ENCODE measurements around the gene MOV10L1.

The MOV10L1 gene

DNA sequence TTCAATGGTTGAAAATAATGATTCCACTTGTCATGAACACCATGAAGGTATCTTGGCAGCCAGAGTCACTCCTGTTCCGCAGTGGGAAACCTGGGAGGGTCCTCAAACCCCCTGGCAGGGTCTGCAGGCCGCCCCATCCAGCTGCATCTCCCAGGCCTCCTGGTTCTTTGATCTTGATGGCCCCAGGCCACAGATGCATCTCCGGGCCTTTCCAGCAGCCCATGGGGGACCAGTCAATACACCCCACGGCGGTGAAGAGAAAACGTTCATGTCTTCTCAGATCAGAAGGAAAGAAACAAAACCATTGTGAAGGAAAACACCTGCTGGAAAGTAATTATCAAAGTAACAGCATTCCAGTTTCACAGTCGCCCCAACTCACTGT lies 29.9 kb upstream of the MOV10L1 start:
- DNase-seq = no peak

DNA sequence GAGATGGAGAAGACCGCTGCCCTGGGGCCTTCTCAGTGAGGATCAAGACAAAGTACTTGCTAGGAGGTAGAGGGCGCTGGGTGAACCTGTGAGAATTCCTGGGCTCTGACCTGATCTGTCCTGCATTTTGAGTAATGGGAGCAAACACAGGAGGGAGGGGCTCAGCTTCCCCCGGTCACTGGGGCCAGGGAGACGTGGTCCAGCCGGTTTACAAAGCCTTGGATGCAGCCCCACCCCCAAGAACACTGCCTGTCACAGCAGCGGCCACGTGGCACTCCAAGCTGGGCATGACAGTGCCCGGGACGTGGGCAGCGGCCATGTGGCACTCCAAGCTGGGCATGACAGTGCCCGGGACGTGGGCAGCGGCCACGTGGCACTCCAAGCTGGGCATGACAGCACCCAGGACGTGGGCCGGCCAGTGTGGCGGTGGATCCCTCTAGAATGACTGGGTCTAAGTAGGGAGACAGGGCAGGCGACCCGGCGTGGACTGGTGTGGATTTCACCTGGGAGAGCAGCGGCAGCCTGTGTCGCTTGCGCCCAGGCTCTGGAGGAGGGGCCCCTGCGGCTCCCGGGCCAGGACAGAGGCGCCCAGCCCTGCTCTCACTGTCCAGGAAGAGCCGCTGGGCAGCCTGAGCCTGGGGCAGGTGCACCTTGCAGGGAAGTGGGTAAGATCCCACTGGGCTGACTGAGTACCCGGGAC lies 29.2 kb upstream of the MOV10L1 start:
- no peak for DNase-seq

DNA sequence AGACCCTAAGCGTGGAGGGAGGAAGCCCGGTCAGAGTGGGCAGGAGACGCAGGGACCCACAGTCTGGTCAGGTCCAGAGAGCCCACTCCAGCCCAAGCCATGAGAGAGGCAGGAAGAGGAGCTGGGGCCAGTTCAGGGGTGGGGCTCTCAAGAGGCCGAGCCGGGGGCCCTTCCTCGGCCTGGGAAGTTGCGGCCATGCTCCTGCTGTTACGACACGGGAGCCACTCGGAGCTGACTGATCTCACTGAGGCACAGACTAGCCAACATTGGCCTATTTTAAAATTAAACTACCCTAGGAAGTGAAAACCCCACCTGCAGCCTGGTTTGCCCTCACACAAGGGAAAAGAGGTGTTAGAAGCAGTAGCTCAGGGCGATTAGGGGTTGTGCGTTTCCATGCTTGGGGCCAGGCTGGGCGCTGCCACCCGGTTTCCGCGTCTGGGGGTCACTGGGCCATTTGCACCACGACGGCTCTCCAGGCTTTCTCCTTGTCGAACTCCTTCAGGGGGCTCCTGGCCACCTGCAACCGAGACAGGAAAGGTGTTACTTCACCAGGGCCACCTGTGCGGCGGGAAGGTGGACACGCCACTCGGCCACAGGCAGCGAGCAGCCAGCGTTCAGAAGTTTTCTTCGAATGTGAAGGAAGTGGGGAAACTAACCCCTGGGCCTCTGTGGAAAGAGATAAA lies 28.5 kb upstream of the MOV10L1 start:
- DNase-seq = no peak

DNA sequence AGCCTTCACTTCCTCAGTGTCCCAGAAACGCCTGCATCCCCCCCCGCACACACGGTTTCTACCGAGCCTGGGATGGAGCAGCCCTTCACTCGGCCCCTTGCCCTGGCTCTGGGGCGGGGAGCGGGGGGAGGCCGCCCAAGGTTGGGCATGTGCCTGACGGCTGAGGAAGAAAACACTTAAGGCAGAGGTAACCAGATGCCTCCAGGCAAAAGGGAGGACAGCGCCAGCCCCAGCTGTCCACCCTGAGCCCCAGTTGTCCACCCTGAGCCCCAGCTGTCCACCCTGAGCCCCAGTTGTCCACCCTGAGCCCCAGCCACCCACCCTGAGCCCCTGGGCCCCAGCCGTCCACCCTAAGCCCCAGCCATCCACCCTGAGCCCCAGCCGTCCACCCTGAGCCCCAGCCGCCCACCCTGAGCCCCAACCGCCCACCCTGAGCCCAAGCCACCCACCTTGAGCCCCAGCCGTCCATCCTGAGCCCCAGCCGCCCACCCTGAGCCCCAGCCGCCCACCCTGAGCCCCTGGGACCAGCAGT lies 27.9 kb upstream of the MOV10L1 start:
- no peak for DNase-seq

DNA sequence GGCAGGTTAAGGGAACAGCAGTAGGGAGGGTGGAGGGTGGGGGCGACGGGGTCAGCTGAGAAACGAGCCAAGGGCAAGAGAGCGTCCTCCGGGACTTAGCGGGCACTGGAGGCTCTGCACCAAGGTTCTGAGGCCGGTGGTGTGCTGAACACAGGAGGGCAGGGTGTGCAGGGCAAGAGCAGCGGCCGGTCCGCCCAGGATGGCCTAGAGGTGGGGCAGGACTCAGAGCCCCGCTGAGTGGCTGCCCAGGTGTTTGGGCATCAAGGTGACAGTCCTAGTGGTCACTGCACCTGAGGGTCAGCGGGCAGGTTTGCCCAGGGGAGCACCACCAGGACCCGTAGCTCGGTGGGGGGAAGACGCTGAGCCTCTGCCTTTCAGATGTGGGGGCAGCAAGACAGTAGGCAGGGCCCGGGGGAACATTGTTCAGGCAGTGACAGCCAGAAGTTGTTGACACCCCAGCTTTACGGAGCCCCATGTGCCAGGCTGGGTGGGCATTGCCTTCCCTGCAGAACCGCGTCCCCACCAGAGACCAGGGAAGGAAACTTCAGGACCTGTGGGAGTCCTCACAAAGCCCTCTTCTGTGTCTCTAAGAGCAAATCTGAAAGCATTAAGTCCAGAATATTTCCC lies 27.2 kb upstream of the MOV10L1 start:
- DNase-seq = no peak

DNA sequence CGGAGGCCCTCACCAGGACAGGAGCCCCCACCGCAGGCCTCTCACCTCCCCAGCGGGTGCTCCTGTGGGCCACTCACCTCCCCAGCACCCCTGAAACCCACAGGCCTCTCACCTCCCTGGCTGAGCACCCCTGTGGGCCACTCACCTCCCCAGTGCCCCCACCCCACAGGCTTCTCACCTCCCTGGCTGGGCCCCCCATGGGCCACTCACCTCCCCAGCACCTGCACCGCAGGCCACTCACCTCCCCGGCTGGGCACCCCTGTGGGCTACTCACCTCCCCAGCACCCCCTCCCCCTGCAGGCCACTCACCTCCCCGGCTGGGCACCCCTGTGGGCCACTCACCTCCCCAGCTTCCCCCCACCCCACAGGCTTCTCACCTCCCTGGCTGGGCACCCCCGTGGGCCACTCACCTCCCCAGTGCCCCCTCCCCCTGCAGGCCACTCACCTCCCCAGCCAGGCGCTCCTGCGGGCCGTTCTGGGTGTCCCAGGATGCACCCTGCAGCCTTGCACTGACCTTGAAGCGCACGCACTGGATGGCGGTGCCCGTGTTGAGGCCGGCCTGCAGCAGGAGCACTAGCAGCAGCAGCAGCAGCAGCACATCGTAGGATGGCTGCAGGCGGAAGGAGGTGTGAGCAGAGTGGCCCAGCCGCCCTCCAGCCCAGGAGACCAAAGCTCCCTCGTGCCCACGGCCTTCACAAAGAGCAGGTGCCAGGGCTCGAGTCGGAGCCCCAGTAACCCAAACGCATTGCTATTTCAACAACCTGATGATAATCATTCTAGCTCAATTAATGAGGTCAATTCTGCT lies 26.0 kb upstream of the MOV10L1 start:
- DNase-seq = no peak

DNA sequence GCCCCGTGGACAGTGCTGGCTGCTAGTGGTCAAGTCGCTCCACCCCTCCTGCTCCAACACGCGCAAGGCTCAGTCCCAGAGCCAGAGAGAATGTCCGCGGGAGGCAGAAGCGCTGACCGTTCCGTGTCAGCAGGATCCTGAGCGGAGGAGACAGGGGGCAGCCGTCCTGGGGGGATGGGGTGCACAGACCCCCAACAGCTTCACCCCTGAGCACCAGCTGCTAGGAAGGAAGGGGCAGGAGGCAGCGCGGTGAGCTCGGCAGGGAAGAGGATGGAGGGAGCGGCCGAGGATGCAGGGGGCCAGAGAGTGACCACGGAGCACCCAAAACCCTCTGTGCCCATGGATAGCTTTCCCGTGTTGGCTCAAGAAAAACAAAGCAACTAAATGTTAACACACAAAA lies 25.4 kb upstream of the MOV10L1 start:
- DNase-seq = no peak

DNA sequence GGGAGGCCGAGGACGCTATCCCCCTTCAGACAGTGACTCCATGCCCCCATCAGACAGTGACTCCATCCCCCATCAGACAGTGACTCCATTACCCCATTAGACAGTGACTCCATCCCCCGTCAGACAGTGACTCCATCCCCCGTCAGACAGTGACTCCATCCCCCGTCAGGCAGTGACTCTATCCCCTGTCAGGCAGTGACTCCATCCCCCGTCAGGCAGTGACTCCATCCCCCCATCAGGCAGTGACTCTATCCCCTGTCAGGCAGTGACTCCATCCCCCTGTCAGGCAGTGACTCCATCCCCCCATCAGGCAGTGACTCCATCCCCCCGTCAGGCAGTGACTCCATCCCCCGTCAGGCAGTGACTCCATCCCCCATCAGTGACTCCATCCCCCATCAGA lies 22.6 kb upstream of the MOV10L1 start:
- DNase-seq = no peak

DNA sequence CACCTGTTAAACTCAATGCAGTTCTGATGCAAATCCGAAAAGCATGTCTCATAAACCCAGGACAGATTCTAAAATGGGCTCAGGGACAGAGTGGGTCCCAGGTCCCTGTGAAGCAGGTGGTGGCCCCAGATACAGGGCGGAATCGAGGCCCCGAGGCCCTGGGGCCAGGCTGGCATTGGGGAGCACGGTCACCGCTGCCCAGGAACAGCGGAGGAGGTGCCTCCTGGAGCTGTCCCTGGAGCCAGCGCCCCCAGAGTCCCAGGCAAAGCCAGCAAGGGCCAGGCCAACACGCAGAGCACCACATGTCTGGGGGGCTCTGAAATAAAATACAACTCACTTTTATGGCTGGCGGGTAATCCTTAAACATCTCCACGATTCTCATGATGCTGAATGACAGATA lies 21.7 kb upstream of the MOV10L1 start:
- no peak for DNase-seq

DNA sequence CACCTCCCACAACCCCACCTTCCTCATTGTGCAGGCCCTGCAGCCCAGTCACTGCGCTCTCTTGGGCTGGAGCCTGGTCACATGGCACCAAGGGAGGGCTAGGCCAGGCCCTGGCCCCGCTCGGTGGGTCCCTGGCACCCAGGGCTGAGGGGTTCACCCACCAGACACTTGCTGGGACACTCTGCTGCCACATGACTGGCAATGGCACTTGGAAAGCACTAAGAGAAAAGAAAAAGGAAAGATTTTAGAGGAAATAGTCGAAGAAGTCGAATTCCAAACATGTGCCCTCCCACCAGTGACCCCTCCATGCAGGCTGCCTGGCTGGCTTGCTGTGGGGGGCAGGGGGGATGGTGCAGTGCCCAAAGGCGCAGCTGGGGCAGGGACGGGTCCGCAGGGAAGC lies 19.4 kb upstream of the MOV10L1 start:
- no peak for DNase-seq

DNA sequence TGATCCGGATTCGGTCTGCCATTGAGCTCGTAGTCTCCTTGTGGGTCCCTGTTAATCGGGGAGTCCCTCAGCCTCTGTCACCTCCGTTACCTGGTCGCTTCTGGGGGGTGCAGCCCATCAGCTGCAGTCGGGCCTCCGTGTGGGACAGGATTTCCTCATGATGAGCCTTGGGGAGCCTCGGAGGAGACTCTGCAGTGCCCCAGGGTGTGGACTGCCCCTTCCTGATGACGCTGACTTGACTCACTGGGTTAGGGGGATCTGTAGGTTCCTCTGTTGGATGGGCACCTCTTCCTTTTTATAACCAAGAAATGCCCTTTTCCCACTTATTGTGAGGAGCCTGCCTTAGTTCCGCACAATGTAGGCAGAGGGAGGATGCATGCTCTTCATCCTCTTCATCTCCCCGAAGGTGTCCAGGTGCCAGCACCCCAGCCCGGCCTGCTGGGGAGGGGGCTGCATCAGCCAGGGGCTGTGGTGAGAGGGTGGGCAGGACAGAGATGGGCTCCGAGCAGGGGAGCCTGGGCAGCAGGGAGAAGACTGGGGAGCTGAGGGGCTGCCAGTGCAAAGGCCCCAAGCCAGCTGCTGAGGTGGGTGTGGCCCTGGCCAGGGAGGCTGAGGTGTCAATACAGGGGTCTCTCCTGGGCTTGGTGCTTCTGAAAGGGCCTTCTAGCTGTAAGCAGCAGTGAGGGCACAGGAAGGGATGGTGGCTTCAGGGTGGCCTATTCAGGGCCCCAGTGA lies 18.2 kb upstream of the MOV10L1 start:
- no peak for DNase-seq

DNA sequence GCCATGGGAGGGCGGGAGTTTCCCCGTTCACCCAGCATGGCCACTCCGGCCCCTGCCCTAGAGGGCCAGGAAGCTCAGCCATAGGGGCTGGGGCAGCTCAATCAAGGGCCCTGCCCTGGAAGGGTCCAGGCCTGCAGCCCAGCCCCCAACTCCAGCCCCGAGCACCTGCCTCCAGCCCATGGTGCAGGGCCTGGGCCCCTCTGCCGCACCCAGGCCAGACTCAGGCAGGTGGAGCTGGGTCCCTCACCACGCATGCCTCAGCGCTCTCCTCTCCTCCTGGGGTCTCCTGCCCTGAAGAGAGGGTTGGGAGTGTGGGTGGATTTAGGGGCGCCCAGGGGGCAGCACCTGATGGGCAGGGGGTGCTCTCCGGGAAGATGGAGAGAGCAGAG lies 17.6 kb upstream of the MOV10L1 start:
- no peak for DNase-seq

DNA sequence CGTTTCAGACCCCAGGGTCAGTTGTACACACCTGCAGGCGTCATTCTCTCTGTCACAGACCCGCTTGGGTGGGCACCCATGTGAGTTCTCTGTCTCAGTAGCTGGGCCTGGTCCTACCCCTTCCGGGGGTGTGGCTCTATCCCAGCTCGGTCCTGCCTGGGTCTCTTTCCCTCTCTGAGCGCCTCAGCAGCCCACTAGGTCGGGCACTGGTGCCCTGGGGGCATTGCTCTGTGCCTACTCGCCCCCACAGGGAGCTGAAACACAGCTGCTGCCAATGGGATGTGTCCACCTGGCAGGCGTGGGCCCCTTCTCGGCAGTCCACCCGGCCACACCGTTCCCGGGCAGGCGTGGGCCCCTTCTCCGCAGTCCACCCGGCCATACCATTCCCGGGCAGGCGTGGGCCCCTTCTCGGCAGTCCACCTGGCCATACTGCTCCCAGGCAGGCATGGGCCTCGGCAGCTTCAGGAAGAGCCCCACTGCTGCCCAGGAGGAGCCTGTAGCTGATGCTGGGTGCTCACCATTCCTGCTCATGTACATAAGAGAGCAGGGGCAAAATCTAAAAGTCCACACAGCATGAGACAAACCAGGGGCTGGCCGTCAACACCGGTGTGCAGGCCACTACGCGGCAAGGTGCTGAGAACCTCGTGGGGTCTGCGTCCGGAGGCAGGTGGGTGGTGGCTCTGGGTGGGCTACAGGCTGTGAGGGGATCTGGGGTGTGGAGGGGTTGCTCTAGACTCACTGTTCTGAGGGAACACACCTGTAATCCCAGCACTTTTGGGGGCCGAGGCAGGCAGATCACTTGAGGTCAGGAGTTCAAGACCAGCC lies 16.9 kb upstream of the MOV10L1 start:
- no peak for DNase-seq

DNA sequence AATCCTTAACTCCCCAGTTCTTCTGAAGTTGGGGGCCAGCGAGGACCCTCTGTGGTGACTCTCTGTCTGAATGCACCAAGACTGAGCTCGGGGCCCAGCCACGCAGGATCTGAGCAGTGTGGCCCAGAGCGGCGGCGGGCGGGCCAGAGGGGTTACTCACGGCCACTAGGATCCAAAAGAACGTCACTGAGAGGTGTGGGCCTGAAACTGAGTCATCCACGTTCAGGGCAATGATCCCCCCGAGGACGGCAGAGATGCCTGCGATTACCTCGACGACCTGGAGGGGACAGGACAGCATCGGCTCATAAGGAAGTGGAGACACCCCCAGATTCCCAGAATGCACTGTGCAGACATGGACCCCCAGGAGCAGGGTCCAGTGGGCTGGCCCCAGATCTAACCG lies 15.8 kb upstream of the MOV10L1 start:
- no peak for DNase-seq

DNA sequence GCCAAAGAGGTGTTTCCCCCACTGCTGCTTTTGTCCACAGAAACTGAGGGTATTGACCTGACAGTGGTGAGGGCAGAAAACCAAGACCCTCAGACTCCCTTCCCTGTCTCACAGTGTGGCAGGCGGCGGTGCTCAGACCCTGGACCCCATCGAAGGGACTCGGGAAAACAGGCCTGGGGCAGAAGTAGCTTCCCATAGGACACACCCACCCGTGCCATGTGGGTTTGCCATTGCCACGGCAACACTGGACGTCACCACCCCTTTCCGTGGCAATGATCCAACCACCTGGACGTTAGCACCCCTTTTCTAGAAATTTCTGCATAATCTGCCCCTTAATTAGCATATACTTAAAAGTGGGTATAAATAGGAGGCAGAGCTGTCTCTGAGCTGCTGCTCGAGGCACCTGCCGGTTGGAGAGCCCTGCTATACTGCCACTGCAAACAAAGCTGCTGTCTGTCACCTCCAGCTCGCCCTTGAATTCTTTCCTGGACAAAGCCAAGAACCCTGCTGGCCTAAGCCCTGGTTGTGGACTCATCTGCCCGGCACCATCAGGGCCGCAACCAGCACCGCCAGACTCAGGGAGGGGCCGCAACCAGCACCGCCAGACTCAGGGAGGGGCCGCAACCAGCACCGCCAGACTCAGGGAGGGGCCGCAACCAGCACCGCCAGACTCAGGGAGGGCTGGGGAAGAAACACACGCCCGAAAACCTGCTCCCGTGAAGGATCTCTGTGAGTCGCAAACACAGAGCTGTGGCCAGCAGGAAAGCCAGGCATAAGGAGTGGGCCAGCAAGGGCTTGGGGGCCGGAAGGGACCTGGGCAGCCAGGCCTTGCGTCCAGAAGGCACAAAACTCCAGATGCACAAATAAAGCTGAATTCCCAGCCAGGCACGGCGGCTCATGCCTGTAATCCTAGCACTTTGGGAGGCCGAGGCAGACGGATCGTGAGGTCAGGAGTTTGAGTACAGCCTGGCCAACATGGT lies 15.0 kb upstream of the MOV10L1 start:
- no peak for DNase-seq

DNA sequence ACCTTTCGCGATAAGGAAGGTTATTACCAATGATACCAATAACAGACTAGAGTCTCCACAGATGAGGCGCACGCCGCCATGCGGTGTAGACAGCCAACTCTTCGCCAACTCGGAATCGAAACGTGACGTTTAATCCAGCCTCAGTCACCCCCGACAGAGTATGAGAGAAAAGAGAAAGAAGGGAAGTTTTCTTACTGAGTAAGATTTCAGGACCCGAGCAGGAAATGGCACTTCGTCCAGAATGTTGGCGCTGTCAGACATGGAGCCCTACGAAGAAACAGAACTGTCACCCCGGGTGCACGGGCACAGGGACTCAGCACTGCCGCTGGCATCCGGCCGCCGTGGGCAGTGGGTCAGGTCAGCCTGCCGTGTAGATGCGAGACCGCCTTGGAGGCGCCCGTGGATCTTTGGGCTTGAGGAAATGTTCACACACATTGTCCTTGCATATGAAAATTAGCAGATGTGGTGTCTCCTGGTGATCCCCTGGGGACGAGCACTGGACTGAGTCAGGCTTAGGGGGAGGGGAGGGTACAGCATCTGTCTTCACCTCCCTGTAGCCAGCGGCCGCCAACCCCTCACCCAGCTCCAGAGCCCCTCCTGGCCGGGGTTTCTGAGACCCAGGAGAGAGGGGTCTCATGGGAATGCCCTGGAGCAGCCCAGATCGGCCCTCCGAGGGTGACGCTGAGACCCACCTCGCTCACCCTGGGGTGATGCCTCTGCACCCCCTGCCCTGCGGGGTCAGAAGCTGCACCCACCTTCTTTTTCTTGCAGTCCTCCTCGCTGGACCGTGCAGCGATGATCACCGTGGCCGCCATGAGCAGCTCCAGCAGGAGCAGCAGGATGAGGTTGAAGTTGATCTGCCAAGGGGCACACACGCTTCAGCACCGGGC lies 12.9 kb upstream of the MOV10L1 start:
- no peak for DNase-seq

DNA sequence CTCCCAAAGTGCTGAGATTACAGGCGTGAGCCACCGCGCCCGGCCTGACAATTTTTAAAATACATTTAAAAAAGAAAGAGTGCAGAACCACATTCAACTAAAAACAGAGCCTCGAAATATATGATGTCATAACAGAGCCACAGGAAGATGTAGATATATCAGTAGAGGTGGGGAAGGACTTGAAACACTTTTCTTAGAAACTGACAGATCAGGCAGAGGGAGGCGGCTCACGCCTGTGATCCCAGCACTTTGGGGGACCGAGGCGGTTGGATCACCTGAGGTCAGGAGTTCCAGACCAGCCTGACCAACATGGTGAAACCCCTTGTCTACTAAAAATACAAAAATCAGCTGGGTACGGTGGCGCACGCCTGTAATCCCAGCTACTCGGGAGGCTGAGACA lies 11.6 kb upstream of the MOV10L1 start:
- DNase-seq = no peak

DNA sequence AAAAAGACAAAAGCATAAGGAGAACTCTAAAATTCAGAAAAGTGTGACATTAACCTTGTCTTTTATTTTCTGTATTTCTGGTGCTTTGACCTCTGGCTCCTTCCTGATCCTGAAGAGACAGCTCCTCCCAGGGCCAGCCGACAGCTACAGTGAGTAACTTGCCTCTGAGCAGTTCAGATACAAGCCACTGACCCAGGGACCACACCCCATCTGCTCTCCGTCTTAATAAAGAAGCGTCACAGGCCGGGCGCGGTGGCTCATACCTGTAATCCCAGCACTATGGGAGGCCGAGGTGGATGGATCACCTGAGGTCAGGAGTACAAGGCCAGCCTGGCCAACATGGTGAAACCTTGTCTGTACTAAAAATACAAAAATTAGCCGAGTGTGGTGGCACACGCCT lies 11.0 kb upstream of the MOV10L1 start:
- no peak for DNase-seq

DNA sequence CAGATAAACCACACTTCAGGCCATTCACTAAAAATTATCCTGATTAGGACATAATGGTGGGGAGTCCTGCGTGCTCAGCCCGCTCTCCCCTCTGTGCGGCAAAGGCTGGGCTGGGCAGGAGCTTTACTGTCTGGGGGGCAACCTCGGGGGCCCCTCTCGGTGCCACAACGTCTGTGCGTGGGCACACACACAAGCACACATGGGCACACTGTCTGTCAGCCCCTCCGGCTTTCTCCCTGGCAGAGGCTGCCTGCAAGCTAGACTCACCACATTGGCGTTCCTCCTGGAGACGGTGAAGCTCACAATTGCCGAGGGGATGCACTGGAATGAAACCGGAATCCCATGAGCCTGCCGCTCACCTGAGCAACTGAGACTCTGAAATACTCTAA lies 9.7 kb upstream of the MOV10L1 start:
- DNase-seq = no peak
